Measurements from ENCODE around the gene DET1. TPM values are rescaled to one million over a fixed set of nuclear protein-coding genes. Genes with fewer than 3 reads are reported as not detected.
"Not testable (repeated sequence)": the region's sequence is repeated elsewhere in the genome, so short reads cannot be mapped to it uniquely, and the experiment has no call there.

DET1 gene
- total and polyA plus RNA-seq, 11 donors, result 3.2 to 12.4 (median 7.2) TPM

DNA sequence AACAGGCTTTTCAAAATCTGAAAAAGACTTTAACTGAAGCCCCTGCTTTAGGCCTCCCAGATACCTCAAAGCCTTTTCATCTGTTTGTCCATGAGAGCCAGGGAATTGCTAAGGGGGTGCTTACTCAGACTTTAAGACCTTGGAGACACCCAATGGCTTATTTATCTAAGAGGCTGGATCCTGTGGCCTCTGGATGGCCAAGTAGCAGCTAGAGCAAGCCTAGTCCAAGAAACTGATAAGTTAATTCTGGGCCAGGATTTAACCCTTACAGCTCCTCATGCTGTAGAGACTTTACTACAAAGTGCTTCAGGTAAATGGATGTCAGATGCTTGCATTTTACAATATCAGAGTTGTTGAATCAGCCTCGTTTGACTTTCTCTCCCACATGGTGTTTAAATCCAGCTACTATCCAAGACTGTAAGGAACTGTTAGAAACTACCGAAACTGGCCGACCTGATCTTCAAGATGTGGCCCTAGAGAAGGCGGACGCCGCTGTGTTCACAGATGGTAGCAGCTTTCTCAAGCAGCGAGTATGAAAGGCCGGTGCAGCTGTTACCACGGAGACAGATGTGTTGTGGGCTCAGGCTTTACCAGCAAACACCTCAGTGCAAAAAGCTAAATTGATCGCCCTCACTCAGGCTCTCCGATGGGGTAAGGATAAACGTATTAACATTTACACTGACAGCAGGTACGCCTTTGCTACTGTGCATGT is 3.3 kb downstream of the DET1 start:
- Histone ChIP-seq H3K27me3 (no peaks in the 10 kb centered on the region), H3K27ac (peak overlapping the region; percentile 56 to 95 (median 83)), H3K4me3 (no peak overlapping the region), H3K36me3 (peaks cover 0 to 3% (median 0%) of the 10 kb centered on the region in 9 donors), H3K4me1 (peaks cover 0 to 47% (median 21%) of the 10 kb centered on the region in 12 donors), H3K9me3 (no peaks in the 10 kb centered on the region)
- DNase-seq (no peak), ATAC-seq (no peak)
- intact Hi-C loops (cut with DNase I), result loop anchor here in 1 of 10 donors (10.0 kb wide), 1 partner anchor 72 kb away; no protein-coding TSS in a partner anchor
- WGBS, 4 donors, result 83 to 89% (median 87%) methylated on average over 13 of the region's 13 CpGs
- no peak for TF ChIP-seq CTCF (IDR thresholded peaks at IDR 0.05)
- TF ChIP-seq POLR2A (IDR thresholded peaks at IDR 0.05), result no peak

- peaks cover 0 to 47% (median 21%) of the 10 kb centered on the region in 12 donors for H3K4me1 ChIP-seq
- peaks cover 0 to 3% (median 0%) of the 10 kb centered on the region in 9 donors for H3K36me3 ChIP-seq
- TF ChIP-seq CTCF (IDR thresholded peaks at IDR 0.05) (no peak), POLR2A (IDR thresholded peaks at IDR 0.05) (no peak)
- 41 to 51% (median 43%) methylated on average over 7 to 8 of the region's 8 CpGs for WGBS, 4 donors
- peak in 4 of 5 donors; percentile 34 to 62 (median 52) for DNase-seq
- intact Hi-C loops (cut with DNase I), result loop anchor here in 1 of 10 donors (10.0 kb wide), 1 partner anchor 72 kb away; no protein-coding TSS in a partner anchor
- H3K9me3 ChIP-seq, result no peaks in the 10 kb centered on the region
- H3K4me3 ChIP-seq, result no peak overlapping the region
- peak overlapping the region; percentile 56 to 95 (median 83) for H3K27ac ChIP-seq
- peak in 1 of 4 donors; percentile 33 for ATAC-seq
- no peaks in the 10 kb centered on the region for H3K27me3 ChIP-seq
These were observed 4.1 kb downstream of the DET1 start for GRCh38 chr15:88542342-88542733.

GRCh38 chr15:88541709-88542341 is 4.7 kb downstream of the DET1 start:
- H3K27me3 ChIP-seq, result no peaks in the 10 kb centered on the region
- H3K27ac ChIP-seq, result peak overlapping the region; percentile 56 to 95 (median 83)
- intact Hi-C loops (cut with DNase I), result loop anchor here in 1 of 10 donors (10.0 kb wide), 1 partner anchor 73 kb away; no protein-coding TSS in a partner anchor
- no peak overlapping the region for H3K4me3 ChIP-seq
- DNase-seq, result no peak
- no peaks in the 10 kb centered on the region for H3K9me3 ChIP-seq
- TF ChIP-seq CTCF (IDR thresholded peaks at IDR 0.05) (no peak), POLR2A (IDR thresholded peaks at IDR 0.05) (no peak)
- peaks cover 0 to 44% (median 20%) of the 10 kb centered on the region in 12 donors for H3K4me1 ChIP-seq
- WGBS, 4 donors, result 75 to 82% (median 81%) methylated on average over 15 to 16 of the region's 16 CpGs
- ATAC-seq, result no peak
- H3K36me3 ChIP-seq, result peaks cover 0 to 3% (median 0%) of the 10 kb centered on the region in 9 donors

GRCh38 chr15:88541111-88541510 is 5.4 kb downstream of the DET1 start:
- 89 to 94% (median 93%) methylated on average over 5 to 7 of the region's 9 CpGs for WGBS, 4 donors
- H3K9me3 ChIP-seq, H3K36me3 ChIP-seq, H3K4me3 ChIP-seq, DNase-seq, ATAC-seq, H3K27me3 ChIP-seq: not testable (repeated sequence)
- peaks cover 0 to 44% (median 21%) of the 10 kb centered on the region in 12 donors for H3K4me1 ChIP-seq
- H3K27ac ChIP-seq, result peak overlapping the region in 2 of 12 donors; percentile 81 to 91
- intact Hi-C loops (cut with DNase I), result loop anchor here in 1 of 10 donors (10.0 kb wide), 1 partner anchor 74 kb away; no protein-coding TSS in a partner anchor

DNA sequence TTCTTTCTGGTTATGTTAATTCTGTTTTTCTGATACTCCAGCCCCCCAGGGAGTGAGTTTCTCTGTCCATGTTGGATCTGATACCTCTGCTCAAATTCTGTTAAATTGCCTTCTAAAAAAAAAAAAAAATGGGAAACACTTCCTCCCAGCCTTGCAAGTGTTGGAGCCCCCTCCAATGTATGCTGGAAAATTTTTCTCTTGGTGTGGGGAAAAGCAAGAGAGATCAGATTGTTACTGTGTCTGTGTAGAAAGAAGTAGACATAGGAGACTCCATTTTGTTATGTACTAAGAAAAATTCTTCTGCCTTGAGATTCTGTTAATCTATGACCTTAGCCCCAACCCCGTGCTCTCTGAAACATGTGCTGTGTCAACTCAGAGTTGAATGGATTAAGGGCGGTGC is 6.1 kb downstream of the DET1 start:
- 50 to 67% (median 65%) methylated on average over 1 to 2 of the region's 2 CpGs; no CpG with 5 or more reads in 1 of the 4 donors for WGBS, 4 donors
- not testable (repeated sequence) for H3K9me3 ChIP-seq, H3K27me3 ChIP-seq, ATAC-seq, DNase-seq, H3K36me3 ChIP-seq, H3K4me3 ChIP-seq
- Histone ChIP-seq H3K4me1 (peaks cover 0 to 42% (median 21%) of the 10 kb centered on the region in 12 donors), H3K27ac (peak overlapping the region in 3 of 12 donors; percentile 1 to 57 (median 6))
- intact Hi-C loops (cut with DNase I), result loop anchor here in 1 of 10 donors (10.0 kb wide), 1 partner anchor 74 kb away; no protein-coding TSS in a partner anchor

Data from heart left ventricle (tissue), 16 donors.